Vagina (tissue), 2 donors: ENCODE results near the gene LIF. TPM values are rescaled to one million over a fixed set of nuclear protein-coding genes. Genes with fewer than 3 reads are reported as not detected.

ENCODE experiments used
- DNase-seq, 2 donors: peaks; one replicate each; pipeline ENCODE4 v3.0.0-alpha.2; 2017; ENCODE audit errors: extremely low spot score in 2 of 2
- H3K27ac ChIP-seq: fragments of 200-600 bp; sonication (generic); one replicate; pipeline ENCODE4 v1.5.1; 2019
- H3K27me3 ChIP-seq: fragments of 200-600 bp; sonication (generic); one replicate; pipeline ENCODE4 v1.5.1; 2019
- H3K36me3 ChIP-seq, 2 donors: fragments of 200-600 bp; sonication (generic); one replicate each; pipeline ENCODE4 v1.5.1; 2017 to 2019
- H3K4me1 ChIP-seq: fragments of 200-600 bp; sonication (generic); one replicate; pipeline ENCODE4 v1.5.1; 2019
- H3K4me3 ChIP-seq, 2 donors: fragments of 200-600 bp; sonication (generic); 1 replicate in 1 of 2; 2 replicates in 1 of 2; pipeline ENCODE4 v1.5.1; 2016 to 2019
- H3K9me3 ChIP-seq: fragments of 200-600 bp; sonication (generic); one replicate; pipeline ENCODE4 v1.5.1; 2019
- POLR2A ChIP-seq, 2 donors: fragments of 450-650 bp; IDR thresholded peaks; one replicate each; pipeline ENCODE4 v1.6.1; 2017; ENCODE audit warnings: antibody characterized with exemption in 2 of 2, mild to moderate bottlenecking in 2 of 2, moderate library complexity in 2 of 2
- POLR2AphosphoS5 ChIP-seq, 2 donors: sonication (generic); formaldehyde crosslinking; IDR thresholded peaks; one replicate each; pipeline ENCODE4 v1.9.0; 2017; ENCODE audit warnings: antibody characterized with exemption in 2 of 2, mild to moderate bottlenecking in 2 of 2, low read depth in 1 of 2; ENCODE audit not compliant: insufficient read depth in 1 of 2
- intact Hi-C: fragments of 100-400 bp; cut with DNase I; formaldehyde crosslinking; loops from one replicate; pipeline ENCODE4 v1.15.1; 2023
- total RNA-seq: library from RNA; depleted of rRNA; stranded (reverse); fragments of >200 nt; gene quantifications from one replicate; pipeline ENCODE4 v1.2.3, GENCODE V29; 2016
- TF ChIP-seq, protein P1 (sequence below), 3 experiments: fragments of 450-650 bp in 2 of 3; fragments of 200-600 bp in 1 of 3; sonication (generic) in 1 of 3; IDR thresholded peaks; one replicate each; pipeline ENCODE4 v1.5.1; 2017 to 2019; ENCODE audit warnings: antibody characterized with exemption in 3 of 3, mild to moderate bottlenecking in 2 of 3, moderate library complexity in 2 of 3

LIF gene
- total RNA-seq, 1 donor from 2014 or later: 0.49 TPM

DNA sequence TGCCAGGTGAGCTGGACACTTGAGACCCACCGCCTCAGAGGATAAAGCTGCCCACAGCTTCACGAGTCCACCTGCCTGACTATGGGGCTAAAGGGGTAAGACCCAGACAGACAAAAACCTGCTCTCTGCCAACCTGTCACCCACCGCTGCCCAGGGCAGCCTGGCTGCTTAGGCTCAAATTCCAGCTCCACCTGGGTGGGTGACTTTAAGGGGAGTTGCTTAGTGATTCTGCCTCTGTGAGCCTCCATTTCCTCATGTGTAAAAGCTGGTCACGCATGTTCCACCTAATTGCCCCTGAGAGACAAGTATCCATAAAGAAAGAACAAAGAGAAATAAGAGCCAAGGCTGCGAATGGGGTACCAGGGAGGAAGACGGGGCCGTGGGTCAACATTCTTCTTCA is 46.5 kb upstream of the LIF start:
- Histone ChIP-seq H3K9me3 (no peaks in the 10 kb centered on the region), H3K27ac (peak overlapping the region; percentile 97), H3K4me3 (no peak overlapping the region), H3K36me3 (peaks cover 0 to 48% of the 10 kb centered on the region in 2 donors), H3K4me1 (peaks cover 72% of the 10 kb centered on the region), H3K27me3 (no peaks in the 10 kb centered on the region)
- TF ChIP-seq POLR2A (IDR thresholded peaks at IDR 0.05) (no peak), POLR2AphosphoS5 (IDR thresholded peaks at IDR 0.05; ENCODE audit: insufficient read depth in 1 of 2, low read depth in 1 of 2) (no peak)
- TF ChIP-seq, protein P1, sequence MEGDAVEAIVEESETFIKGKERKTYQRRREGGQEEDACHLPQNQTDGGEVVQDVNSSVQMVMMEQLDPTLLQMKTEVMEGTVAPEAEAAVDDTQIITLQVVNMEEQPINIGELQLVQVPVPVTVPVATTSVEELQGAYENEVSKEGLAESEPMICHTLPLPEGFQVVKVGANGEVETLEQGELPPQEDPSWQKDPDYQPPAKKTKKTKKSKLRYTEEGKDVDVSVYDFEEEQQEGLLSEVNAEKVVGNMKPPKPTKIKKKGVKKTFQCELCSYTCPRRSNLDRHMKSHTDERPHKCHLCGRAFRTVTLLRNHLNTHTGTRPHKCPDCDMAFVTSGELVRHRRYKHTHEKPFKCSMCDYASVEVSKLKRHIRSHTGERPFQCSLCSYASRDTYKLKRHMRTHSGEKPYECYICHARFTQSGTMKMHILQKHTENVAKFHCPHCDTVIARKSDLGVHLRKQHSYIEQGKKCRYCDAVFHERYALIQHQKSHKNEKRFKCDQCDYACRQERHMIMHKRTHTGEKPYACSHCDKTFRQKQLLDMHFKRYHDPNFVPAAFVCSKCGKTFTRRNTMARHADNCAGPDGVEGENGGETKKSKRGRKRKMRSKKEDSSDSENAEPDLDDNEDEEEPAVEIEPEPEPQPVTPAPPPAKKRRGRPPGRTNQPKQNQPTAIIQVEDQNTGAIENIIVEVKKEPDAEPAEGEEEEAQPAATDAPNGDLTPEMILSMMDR (IDR thresholded peaks at IDR 0.05): no peak
- intact Hi-C loops: no loop called here
- no peak for DNase-seq

DNA sequence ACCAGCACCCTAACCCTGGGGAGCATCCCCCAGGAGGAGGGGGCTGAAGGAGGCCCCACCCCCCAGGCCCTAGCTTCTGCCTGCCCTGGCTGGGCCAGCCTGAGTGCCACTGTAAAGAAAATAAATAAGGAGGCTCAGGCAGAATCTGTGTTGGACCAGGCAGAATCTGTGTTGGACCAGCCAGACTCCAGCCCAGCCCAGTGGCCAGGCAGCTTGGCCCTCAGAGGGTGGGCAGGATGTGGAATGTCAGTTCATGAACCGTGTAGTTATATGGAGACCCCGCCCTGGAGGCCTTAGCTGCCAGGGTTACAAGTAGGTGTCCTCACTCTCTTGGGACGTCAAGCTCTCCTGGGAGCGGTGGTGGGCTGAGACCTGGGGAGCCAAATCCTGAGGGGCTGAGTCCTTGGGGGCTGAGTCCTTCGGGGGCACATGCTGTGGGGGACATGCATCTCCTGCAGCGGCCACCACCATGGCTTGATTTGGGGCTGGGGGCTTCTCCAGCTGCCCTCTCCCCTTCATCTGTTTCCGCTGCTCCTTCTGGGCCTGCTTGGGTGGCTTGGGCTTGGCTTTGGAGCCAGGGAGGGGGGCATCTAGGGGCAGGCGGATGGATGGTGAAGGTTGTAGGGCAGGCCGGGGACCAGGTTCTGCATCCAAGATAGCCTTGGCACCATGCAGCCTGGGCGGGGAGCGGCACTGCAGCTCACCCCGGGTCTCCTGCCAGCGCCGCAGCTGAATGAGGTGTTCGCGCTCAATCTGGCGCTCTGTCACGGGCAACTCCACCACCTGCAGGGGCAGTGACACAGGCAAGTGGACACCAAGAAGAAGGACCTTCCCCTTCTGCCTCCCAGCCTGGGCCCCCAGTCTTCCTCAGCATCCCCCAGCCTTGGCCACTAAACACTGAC is 45.8 kb upstream of the LIF start:
- DNase-seq: no peak
- H3K4me3 ChIP-seq: no peak overlapping the region
- TF ChIP-seq POLR2AphosphoS5 (IDR thresholded peaks at IDR 0.05; ENCODE audit: insufficient read depth in 1 of 2, low read depth in 1 of 2): no peak
- TF ChIP-seq, protein P1 (IDR thresholded peaks at IDR 0.05): no peak
- no peak for TF ChIP-seq POLR2A (IDR thresholded peaks at IDR 0.05)
- peaks cover 0 to 45% of the 10 kb centered on the region in 2 donors for H3K36me3 ChIP-seq
- intact Hi-C loops: no loop called here
- H3K27ac ChIP-seq: peak overlapping the region; percentile 97
- no peaks in the 10 kb centered on the region for H3K9me3 ChIP-seq
- H3K27me3 ChIP-seq: no peaks in the 10 kb centered on the region
- peaks cover 72% of the 10 kb centered on the region for H3K4me1 ChIP-seq

DNA sequence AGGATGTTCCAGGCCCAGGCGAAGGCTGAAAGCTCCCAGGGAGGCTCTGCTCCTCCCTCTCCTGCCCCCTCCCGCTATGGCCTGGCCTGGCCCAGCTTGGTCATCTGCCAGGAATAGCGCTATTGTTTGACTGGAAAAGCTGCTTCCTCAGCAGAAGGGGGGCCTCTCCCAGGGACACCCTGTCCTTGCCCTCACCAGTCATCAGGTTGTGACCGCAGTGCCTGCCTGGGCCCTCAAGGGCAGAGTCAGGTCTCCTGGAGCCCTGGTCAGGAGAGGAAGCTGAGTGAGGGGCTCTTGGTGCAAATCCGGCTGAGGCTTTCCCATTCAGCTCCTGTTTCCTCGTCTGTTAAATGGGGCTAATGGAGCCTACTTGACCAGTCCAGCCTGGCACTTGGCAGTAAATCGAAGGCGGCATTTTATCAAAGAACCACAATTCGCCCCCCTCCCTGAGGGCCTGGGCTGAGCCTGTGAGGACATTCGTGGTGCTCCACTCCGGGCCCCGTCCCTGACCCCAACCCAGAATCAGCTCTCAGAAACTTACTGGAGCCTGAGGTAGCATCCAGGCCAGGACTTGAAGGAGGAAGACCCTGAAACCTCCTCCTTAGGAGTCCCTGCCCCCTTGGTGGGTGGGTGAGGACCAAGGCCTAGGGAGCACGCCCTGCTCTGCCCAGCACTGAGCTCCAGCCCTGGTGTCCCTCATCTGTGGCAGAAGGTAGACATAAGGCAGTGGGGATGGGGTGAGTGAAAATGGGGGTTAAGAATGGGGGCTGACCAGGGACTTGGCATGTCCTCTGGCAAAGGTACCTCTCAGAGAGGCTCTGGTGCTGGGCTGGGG is 44.7 kb upstream of the LIF start:
- TF ChIP-seq, protein P1 (IDR thresholded peaks at IDR 0.05): no peak
- TF ChIP-seq POLR2A (IDR thresholded peaks at IDR 0.05) (no peak), POLR2AphosphoS5 (IDR thresholded peaks at IDR 0.05; ENCODE audit: insufficient read depth in 1 of 2, low read depth in 1 of 2) (peak; percentile 92 to 95)
- peaks cover 0 to 39% of the 10 kb centered on the region in 2 donors for H3K36me3 ChIP-seq
- H3K4me3 ChIP-seq: no peak overlapping the region
- H3K9me3 ChIP-seq: no peaks in the 10 kb centered on the region
- H3K27me3 ChIP-seq: no peaks in the 10 kb centered on the region
- peaks cover 66% of the 10 kb centered on the region for H3K4me1 ChIP-seq
- intact Hi-C loops: no loop called here
- H3K27ac ChIP-seq: peak overlapping the region; percentile 97
- peak in 1 of 2 donors; percentile 96 for DNase-seq

DNA sequence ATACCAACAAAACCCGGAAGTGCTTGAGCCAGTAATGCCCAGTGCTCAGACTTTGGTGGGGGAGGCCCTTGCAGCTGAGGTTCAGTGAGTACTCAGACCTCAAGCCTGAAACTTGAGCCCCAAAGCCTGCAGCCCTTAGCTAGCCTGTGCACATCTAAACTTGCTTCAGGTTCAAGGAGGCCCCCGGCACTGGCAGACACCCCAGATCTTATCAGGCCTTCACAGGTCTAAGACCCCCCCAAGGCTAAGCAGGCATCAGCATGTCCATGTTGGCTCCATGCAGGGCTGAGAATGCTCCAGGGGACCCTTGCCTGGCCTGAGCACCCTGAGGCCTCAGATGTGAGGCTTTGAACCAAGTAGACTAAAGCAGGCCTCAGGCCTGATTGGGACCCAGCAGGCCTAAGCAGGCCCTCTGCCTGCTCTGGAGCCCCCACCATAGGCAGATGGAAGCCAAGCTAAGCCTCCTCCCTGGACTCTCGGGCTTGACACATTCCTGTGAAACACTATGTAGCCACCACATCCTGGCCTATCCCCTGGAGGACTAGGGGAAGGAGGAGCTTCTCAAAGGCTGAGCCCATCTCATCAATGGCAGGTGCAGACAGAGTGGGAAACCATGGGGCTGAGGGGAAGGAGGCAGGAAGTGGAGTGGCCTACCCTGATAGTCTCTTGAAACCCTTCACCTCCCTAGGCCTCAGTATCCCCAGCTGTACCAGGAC is 43.9 kb upstream of the LIF start:
- intact Hi-C loops: no loop called here
- Histone ChIP-seq H3K27ac (peak overlapping the region; percentile 97), H3K9me3 (no peaks in the 10 kb centered on the region), H3K4me3 (peak overlapping the region; percentile 99 to 100), H3K36me3 (peaks cover 0 to 42% of the 10 kb centered on the region in 2 donors), H3K4me1 (peaks cover 60% of the 10 kb centered on the region), H3K27me3 (no peaks in the 10 kb centered on the region)
- DNase-seq: no peak
- TF ChIP-seq, protein P1 (IDR thresholded peaks at IDR 0.05): no peak
- no peak for TF ChIP-seq POLR2A (IDR thresholded peaks at IDR 0.05)
- TF ChIP-seq POLR2AphosphoS5 (IDR thresholded peaks at IDR 0.05; ENCODE audit: insufficient read depth in 1 of 2, low read depth in 1 of 2): no peak
